GM12878 (cell line): ENCODE data around the gene PCSK6. TPM values are rescaled to one million over a fixed set of nuclear protein-coding genes. Genes with fewer than 3 reads are reported as not detected.

Experiments
- ATAC-seq: fragments of 200-7000 bp; cut with Tn5 transposase; 3 replicates; pipeline ENCODE4 v1.9.1; 2020; ENCODE audit warnings: mild to moderate bottlenecking, moderate library complexity
- BruUV-seq: library from RNA; stranded (reverse); fragments of 400-500 nt; replicated peaks from 2 replicates; lab custom pipeline; 2021; lab: Mats Ljungman, UMichigan
- CTCF ChIA-PET: fragments of 300-600 bp; sonication (Branson Sonifier 250); formaldehyde crosslinking; extraction: SDS; loops from one replicate; lab custom pipeline; 2021; ENCODE audit warnings: inconsistent platforms; lab: Yijun Ruan, JAX
- POLR2A ChIA-PET: fragments of 350-600 bp; formaldehyde crosslinking; extraction: SDS; loops from one replicate; lab custom pipeline; 2021; ENCODE audit warnings: inconsistent platforms; lab: Charles Lee
- RAD21 ChIA-PET: fragments of 300-600 bp; sonication (Branson Sonifier 250); formaldehyde crosslinking; loops from one replicate; lab custom pipeline; 2023; ENCODE audit warnings: antibody characterized with exemption; ENCODE audit not compliant: unreplicated experiment; lab: Charles Lee
- SMC1A ChIA-PET: fragments of 300-600 bp; sonication (Branson Sonifier 250); formaldehyde crosslinking; loops from one replicate; lab custom pipeline; 2023; ENCODE audit not compliant: unreplicated experiment, uncharacterized antibody; lab: Charles Lee
- DNase-seq: peaks from one replicate; pipeline ENCODE4 v3.0.0-alpha.2; 2011; ENCODE audit warnings: low read depth, low spot score
- FAIRE-seq: peaks from 3 replicates; lab custom pipeline; 2011; peaks lifted over from hg19 to GRCh38; lab: Jason Lieb, UNC
- H2AFZ ChIP-seq: 2 replicates; pipeline ENCODE4 v1.6.0; 2011; ENCODE audit warnings: low read depth, low read length, control low read depth; ENCODE audit not compliant: control insufficient read depth
- H3K27ac ChIP-seq: 2 replicates; pipeline ENCODE4 v1.5.1; 2011; ENCODE audit warnings: control low read depth; ENCODE audit not compliant: control insufficient read depth, insufficient read depth
- H3K27me3 ChIP-seq, 2 experiments: replicated peaks in 1 of 2; 2 replicates each; pipeline versions ENCODE4 v1.6.0 to v1.6.1; 2011; ENCODE audit warnings: low read length in 1 of 2; ENCODE audit not compliant: control insufficient read depth in 2 of 2, insufficient read depth in 2 of 2
- H3K36me3 ChIP-seq, 2 experiments: 2 replicates each; pipeline ENCODE4 v1.5.1; 2011; ENCODE audit warnings: low read length in 1 of 2; ENCODE audit not compliant: control insufficient read depth in 2 of 2, insufficient read depth in 2 of 2
- H3K4me1 ChIP-seq: 2 replicates; pipeline ENCODE4 v1.6.1; 2011; ENCODE audit warnings: mild to moderate bottlenecking, low read length, moderate library complexity, mixed read lengths; ENCODE audit not compliant: control insufficient read depth, insufficient read depth
- H3K4me2 ChIP-seq: 2 replicates; pipeline ENCODE4 v1.6.0; 2011; ENCODE audit warnings: control low read depth; ENCODE audit not compliant: control insufficient read depth, insufficient read depth
- H3K4me3 ChIP-seq: fragments of 200-600 bp; sonication (generic); 2 replicates; pipeline ENCODE4 v1.5.1; 2016
- H3K79me2 ChIP-seq: 2 replicates; pipeline ENCODE4 v1.6.0; 2011; ENCODE audit warnings: low read length; ENCODE audit not compliant: control insufficient read depth, insufficient read depth
- H3K9ac ChIP-seq: 2 replicates; pipeline ENCODE4 v1.8.0; 2011; ENCODE audit warnings: low read length, control low read depth, mixed read lengths; ENCODE audit not compliant: control insufficient read depth, insufficient read depth
- H3K9me3 ChIP-seq: replicated peaks from 3 replicates; pipeline ENCODE4 v1.5.1; 2011; ENCODE audit warnings: mild to moderate bottlenecking, low read length; ENCODE audit not compliant: control insufficient read depth, insufficient read depth
- H4K20me1 ChIP-seq: 2 replicates; pipeline ENCODE4 v1.6.0; 2011; ENCODE audit not compliant: control insufficient read depth, insufficient read depth
- BCL11A ChIP-seq: IDR thresholded peaks from 2 replicates; pipeline ENCODE4 v1.6.1; 2011; ENCODE audit warnings: low read depth, low read length
- BMI1 ChIP-seq: fragments of 450-650 bp; IDR thresholded peaks from 2 replicates; pipeline ENCODE4 v1.6.1; 2016; ENCODE audit warnings: mild to moderate bottlenecking, moderate library complexity, borderline replicate concordance
- CREM ChIP-seq: IDR thresholded peaks from 2 replicates; pipeline ENCODE4 v1.6.1; 2014; ENCODE audit warnings: antibody characterized with exemption, low read depth
- EP300 ChIP-seq, 2 experiments: fragments of 150-350 bp in 1 of 2; IDR thresholded peaks; 2 replicates each; pipeline ENCODE4 v1.6.1; 2011 to 2012; ENCODE audit warnings: low read depth in 2 of 2, low read length in 2 of 2, borderline replicate concordance in 1 of 2, improper control_type of control experiment in 1 of 2, inconsistent platforms in 1 of 2; ENCODE audit not compliant: control insufficient read depth in 1 of 2
- FOS ChIP-seq: IDR thresholded peaks from 3 replicates; pipeline ENCODE4 v1.6.1; 2011; ENCODE audit warnings: borderline replicate concordance; ENCODE audit not compliant: insufficient read length; ENCODE audit errors: extremely low read depth
- IKZF1 ChIP-seq: fragments of 450-650 bp; conservative IDR thresholded peaks from 2 replicates; pipeline ENCODE4 v1.6.1; 2017; ENCODE audit warnings: antibody characterized with exemption, mild to moderate bottlenecking
- LARP7 ChIP-seq: fragments of 450-650 bp; IDR thresholded peaks from 2 replicates; pipeline ENCODE4 v1.6.1; 2017; ENCODE audit warnings: mild to moderate bottlenecking
- NFXL1 ChIP-seq: fragments of 450-650 bp; IDR thresholded peaks from 2 replicates; pipeline ENCODE4 v1.6.1; 2017; ENCODE audit warnings: antibody characterized with exemption, mild to moderate bottlenecking, borderline replicate concordance
- NFYB ChIP-seq: IDR thresholded peaks from 2 replicates; pipeline ENCODE4 v1.6.1; 2011; ENCODE audit warnings: low read depth, mild to moderate bottlenecking, low read length, improper control_type of control experiment, moderate library complexity; ENCODE audit not compliant: insufficient read depth
- RCOR1 ChIP-seq: conservative IDR thresholded peaks from 2 replicates; pipeline ENCODE4 v1.6.1; 2012; ENCODE audit warnings: low read depth, low read length, improper control_type of control experiment
- SP1 ChIP-seq: IDR thresholded peaks from one replicate; pipeline ENCODE4 v1.6.1; 2011; ENCODE audit warnings: low read depth, low read length
- SUPT20H ChIP-seq: IDR thresholded peaks from 2 replicates; pipeline ENCODE4 v1.6.1; 2011; ENCODE audit warnings: low read depth, mild to moderate bottlenecking, low read length, moderate library complexity, borderline replicate concordance; ENCODE audit not compliant: control insufficient read depth
- WRNIP1 ChIP-seq: IDR thresholded peaks from 2 replicates; pipeline ENCODE4 v1.6.1; 2011; ENCODE audit warnings: low read depth, low read length, improper control_type of control experiment, borderline replicate concordance
- ZNF592 ChIP-seq: fragments of 450-650 bp; IDR thresholded peaks from 2 replicates; pipeline ENCODE4 v1.6.1; 2017; ENCODE audit warnings: mild to moderate bottlenecking, moderate library complexity
- WGBS: methylation state at CpG from one replicate; pipeline ENCODE4 v1.1.6; 2016; ENCODE audit warnings: low lambda C conversion rate; ENCODE audit not compliant: insufficient replicate concordance, insufficient coverage; ENCODE audit errors: missing lambda C conversion rate; 5-methylcytosine and 5-hydroxymethylcytosine counted together
- in situ Hi-C: fragments of 300-500 bp; cut with MboI; formaldehyde crosslinking; loops from 9 replicates; pipeline ENCODE4 v1.14.3; 2018; ENCODE audit warnings: mixed read lengths
- intact Hi-C: fragments of 100-400 bp; cut with micrococcal nuclease; formaldehyde crosslinking; loops from one replicate; pipeline ENCODE4 v1.14.2; 2022; ENCODE audit not compliant: unreplicated experiment
- polyA plus RNA-seq, 11 experiments: library from polyadenylated mRNA; depleted of rRNA in 4 of 11; unstranded in 6 of 11; stranded (reverse) in 5 of 11; fragments of >200 nt; fragmentation: Nextera tagmentation in 4 of 11; fragmentation: Illumina TruSeq in 1 of 11; extraction: Ambion mirVana in 4 of 11; extraction: Trizol in 1 of 11; gene quantifications; 1 replicate in 1 of 11; 2 replicates in 10 of 11; pipeline versions ENCODE4 v1.2.1 to v1.2.3, GENCODE V29; 2011 to 2016; ENCODE audit warnings: inconsistent platforms in 2 of 11, missing spikeins in 2 of 11, low read depth in 1 of 11
- total RNA-seq, 4 experiments: library from RNA; depleted of rRNA in 3 of 4; stranded (reverse); fragments of >200 nt in 3 of 4; fragmentation: Illumina TruSeq in 1 of 4; extraction: Trizol in 1 of 4; gene quantifications; 2 replicates each; pipeline versions ENCODE4 v1.2.1 to v1.2.3, GENCODE V29; 2013 to 2021

The PCSK6 gene
- total and polyA plus RNA-seq, 10 of the 15 experiments (the other 5 are each of a cell fraction or from before 2014, with no cell fraction given) = 0.19 to 0.67 (median 0.25) TPM; not detected in 4

DNA sequence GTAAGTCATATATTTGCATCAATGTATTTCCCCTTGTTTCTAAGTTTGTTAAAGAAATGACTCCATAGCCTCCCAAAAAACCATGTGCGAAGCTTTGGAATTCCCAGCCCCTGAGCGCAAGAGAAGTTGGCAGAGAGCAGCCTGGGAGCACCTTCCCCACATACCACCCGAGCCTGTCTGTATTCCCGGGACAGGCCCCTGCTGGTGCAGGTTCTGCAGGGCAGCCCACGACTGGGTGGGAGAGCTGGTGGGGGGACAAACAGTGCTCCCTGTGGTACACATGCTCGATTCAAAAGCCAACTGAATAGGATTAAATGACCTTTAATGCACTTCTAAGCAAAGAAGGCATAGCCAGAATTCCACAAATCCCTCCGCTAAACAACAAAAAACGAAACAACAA lies 119.8 kb downstream of the PCSK6 start:
- ChIA-PET POLR2A (no interaction called here), CTCF (interaction anchor here (0.6 kb wide), 1 partner anchor 230 kb away, joined by 3 read pairs; no protein-coding TSS in a partner anchor)
- H3K4me1 ChIP-seq = no peaks in the 10 kb centered on the region
- H2AFZ ChIP-seq = no peak overlapping the region
- no peak overlapping the region for H3K4me2 ChIP-seq
- no peaks in the 10 kb centered on the region for H3K79me2 ChIP-seq
- no peaks in the 10 kb centered on the region for H3K36me3 ChIP-seq
- no TSS peak for BruUV-seq
- no peak for FAIRE-seq
- H3K4me3 ChIP-seq = no peak overlapping the region
- H3K27me3 ChIP-seq = peaks cover 0 to 1% of the 10 kb centered on the region in 2 experiments; a peak in 3 of 4 replicates
- 23% methylated on average over 8 of the region's 8 CpGs for WGBS
- no peaks in the 10 kb centered on the region for H4K20me1 ChIP-seq
- no peak overlapping the region for H3K27ac ChIP-seq
- TF ChIP-seq LARP7 = no peak
- TF ChIP-seq NFXL1 = no peak
- no peak for TF ChIP-seq CREM
- TF ChIP-seq ZNF592 = no peak
- no peak for TF ChIP-seq NFYB
- no peak for TF ChIP-seq FOS
- TF ChIP-seq BMI1 = no peak
- no peak for TF ChIP-seq BCL11A
- TF ChIP-seq SUPT20H = no peak
- TF ChIP-seq SP1 = no peak
- no peak for TF ChIP-seq EP300 (IDR thresholded peaks at IDR 0.05; ENCODE audit: borderline replicate concordance in 1 of 2, control insufficient read depth in 1 of 2, low read depth in 2 of 2, low read length in 2 of 2)
- TF ChIP-seq IKZF1 = no peak
- TF ChIP-seq WRNIP1 = no peak
- no peak for TF ChIP-seq RCOR1
- TF ChIP-seq, all 136 proteins: peak for 0
- no peak for DNase-seq
- Histone ChIP-seq H3K9ac (no peak overlapping the region), H3K9me3 (no peaks in the 10 kb centered on the region)
- intact Hi-C loops = no loop called here
- SMC1A ChIA-PET = no interaction called here
- RAD21 ChIA-PET = no interaction called here
- no peak for ATAC-seq
- in situ Hi-C loops = no loop called here
